H1 (cell line): Measurements from ENCODE around the gene VPS11. TPM values are rescaled to one million over a fixed set of nuclear protein-coding genes. Genes with fewer than 3 reads are reported as not detected.

Experiments
- BACH1 ChIP-seq: IDR thresholded peaks from 2 replicates; pipeline ENCODE4 v1.6.1; 2012; ENCODE audit warnings: low read length, improper control_type of control experiment
- CHD2 ChIP-seq: IDR thresholded peaks from 2 replicates; pipeline ENCODE4 v1.6.1; 2012; ENCODE audit warnings: low read length, improper control_type of control experiment
- E2F6 ChIP-seq: IDR thresholded peaks from 2 replicates; pipeline ENCODE4 v1.6.1; 2012; ENCODE audit warnings: inconsistent platforms
- EZH2 ChIP-seq: fragments of 200-600 bp; sonication (generic); IDR thresholded peaks from 2 replicates; pipeline ENCODE4 v1.7.1; 2012; ENCODE audit warnings: low read depth, mild to moderate bottlenecking, moderate library complexity, low read length, inconsistent platforms; ENCODE audit not compliant: severe bottlenecking
- KDM1A ChIP-seq: fragments of 200-600, 300-600 bp; sonication (generic); IDR thresholded peaks from 2 replicates; pipeline ENCODE4 v1.7.1; 2016; ENCODE audit warnings: mild to moderate bottlenecking, low read length, borderline replicate concordance
- POLR2AphosphoS5 ChIP-seq: IDR thresholded peaks from 2 replicates; pipeline ENCODE4 v1.6.1; 2011; ENCODE audit warnings: low read depth, low read length
- RBBP5 ChIP-seq: IDR thresholded peaks from 2 replicates; pipeline ENCODE4 v1.7.1; 2012; ENCODE audit warnings: low read depth, mild to moderate bottlenecking, inconsistent platforms, low read length, moderate library complexity, borderline replicate concordance
- TAF7 ChIP-seq: optimal IDR thresholded peaks from 2 replicates; pipeline ENCODE3; 2011; ENCODE audit warnings: low read depth, mild to moderate bottlenecking, inconsistent platforms, low read length, moderate library complexity, borderline replicate concordance
- polyA plus RNA-seq, 7 experiments: library from polyadenylated mRNA; depleted of rRNA in 3 of 7; stranded (reverse) in 5 of 7; unstranded in 2 of 7; fragments of >200 nt in 5 of 7; fragments of 200-250 nt in 2 of 7; gene quantifications; 1 replicate in 5 of 7; 2 replicates in 1 of 7; 4 replicates in 1 of 7; pipeline versions ENCODE4 v1.2.1 to v1.2.3, GENCODE V29; 2011 to 2013; ENCODE audit warnings: missing spikeins in 2 of 7, mixed read lengths in 2 of 7
- total RNA-seq: library from RNA; stranded (reverse); fragmentation: NEBNext Ultra II Directional; extraction: Animal tissue kit (Norgen Biotek cat#: 25700); gene quantifications from 2 replicates; pipeline ENCODE4 v1.2.1, GENCODE V29; 2021

Gene VPS11
- total and polyA plus RNA-seq, 2 of the 8 experiments (the other 6 are each of a cell fraction or from before 2014, with no cell fraction given), result 13.1 to 15.5 TPM

- TF ChIP-seq BACH1 (no peak), CHD2 (no peak), KDM1A (no peak), E2F6 (no peak), POLR2AphosphoS5 (no peak), EZH2 (no peak), TAF7 (no peak), RBBP5 (no peak)
These were observed 50.6 kb downstream of the VPS11 start (continued) for GRCh38 chr11:119118227-119118626.
